ENCODE results near the gene KCNQ1. TPM values are rescaled to one million over a fixed set of nuclear protein-coding genes. Genes with fewer than 3 reads are reported as not detected.

The KCNQ1 gene
- polyA plus RNA-seq, 1 donor (not counting 4 experiments of a cell fraction or from before 2014, with no cell fraction given), result not detected

- no peaks in the 10 kb centered on the region for H3K9me1 ChIP-seq (ENCODE audit: control insufficient read depth, extremely low read depth, insufficient read depth, low read length)
- H3K27me3 ChIP-seq (ENCODE audit: control insufficient read depth, extremely low read depth, insufficient read depth, low read length), result peaks cover 27% of the 10 kb centered on the region
- no peak overlapping the region for H3K4me2 ChIP-seq (ENCODE audit: control insufficient read depth, extremely low read depth, insufficient read depth, low read depth, low read length)
- no peaks in the 10 kb centered on the region for H3K79me2 ChIP-seq (ENCODE audit: control insufficient read depth, insufficient read depth, low read length)
- FAIRE-seq (no peak), DNase-seq (ENCODE audit: low read depth, low spot score) (no peak)
- H3K27ac ChIP-seq (ENCODE audit: control insufficient read depth, insufficient read depth, low read length), result no peak overlapping the region
- H4K20me1 ChIP-seq (ENCODE audit: control insufficient read depth, extremely low read depth, insufficient read depth, low read length), result no peaks in the 10 kb centered on the region
- dilution Hi-C loops (cut with MboI; ENCODE audit: extremely low pct_ligation_motif_present, low sequenced_read_pairs), result no loop called here
- H3K9ac ChIP-seq (ENCODE audit: control insufficient read depth, extremely low read depth, insufficient read depth, low read length), result no peak overlapping the region
- H3K36me3 ChIP-seq (ENCODE audit: control insufficient read depth in 2 of 2, extremely low read depth in 1 of 2, insufficient read depth in 2 of 2, low read length in 2 of 2), result no peaks in the 10 kb centered on the region
- TF ChIP-seq EZH2 (IDR thresholded peaks at IDR 0.05; ENCODE audit: low read length), result no peak
- TF ChIP-seq, protein P1, sequence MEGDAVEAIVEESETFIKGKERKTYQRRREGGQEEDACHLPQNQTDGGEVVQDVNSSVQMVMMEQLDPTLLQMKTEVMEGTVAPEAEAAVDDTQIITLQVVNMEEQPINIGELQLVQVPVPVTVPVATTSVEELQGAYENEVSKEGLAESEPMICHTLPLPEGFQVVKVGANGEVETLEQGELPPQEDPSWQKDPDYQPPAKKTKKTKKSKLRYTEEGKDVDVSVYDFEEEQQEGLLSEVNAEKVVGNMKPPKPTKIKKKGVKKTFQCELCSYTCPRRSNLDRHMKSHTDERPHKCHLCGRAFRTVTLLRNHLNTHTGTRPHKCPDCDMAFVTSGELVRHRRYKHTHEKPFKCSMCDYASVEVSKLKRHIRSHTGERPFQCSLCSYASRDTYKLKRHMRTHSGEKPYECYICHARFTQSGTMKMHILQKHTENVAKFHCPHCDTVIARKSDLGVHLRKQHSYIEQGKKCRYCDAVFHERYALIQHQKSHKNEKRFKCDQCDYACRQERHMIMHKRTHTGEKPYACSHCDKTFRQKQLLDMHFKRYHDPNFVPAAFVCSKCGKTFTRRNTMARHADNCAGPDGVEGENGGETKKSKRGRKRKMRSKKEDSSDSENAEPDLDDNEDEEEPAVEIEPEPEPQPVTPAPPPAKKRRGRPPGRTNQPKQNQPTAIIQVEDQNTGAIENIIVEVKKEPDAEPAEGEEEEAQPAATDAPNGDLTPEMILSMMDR (optimal IDR thresholded peaks at IDR 0.05 in 1 of 3, IDR thresholded peaks at IDR 0.05 in 1 of 3, conservative IDR thresholded peaks at IDR 0.05 in 1 of 3; ENCODE audit: extremely low read depth in 1 of 3, insufficient read depth in 2 of 3, low read length in 3 of 3), result no peak
- no peak overlapping the region for H2AFZ ChIP-seq (ENCODE audit: control insufficient read depth, low read length)
- H3K4me3 ChIP-seq (ENCODE audit: control insufficient read depth in 2 of 3, extremely low read depth in 1 of 3, insufficient read depth in 2 of 3, low read depth in 1 of 3, low read length in 3 of 3), result no peak overlapping the region
- H3K9me3 ChIP-seq (ENCODE audit: control insufficient read depth, low read depth, low read length), result no peaks in the 10 kb centered on the region
- H3K4me1 ChIP-seq (ENCODE audit: control insufficient read depth, extremely low read depth, insufficient read depth, low read length), result no peaks in the 10 kb centered on the region
These were observed 357.0 kb downstream of the KCNQ1 start for GRCh38 chr11:2801711-2802388.

DNA sequence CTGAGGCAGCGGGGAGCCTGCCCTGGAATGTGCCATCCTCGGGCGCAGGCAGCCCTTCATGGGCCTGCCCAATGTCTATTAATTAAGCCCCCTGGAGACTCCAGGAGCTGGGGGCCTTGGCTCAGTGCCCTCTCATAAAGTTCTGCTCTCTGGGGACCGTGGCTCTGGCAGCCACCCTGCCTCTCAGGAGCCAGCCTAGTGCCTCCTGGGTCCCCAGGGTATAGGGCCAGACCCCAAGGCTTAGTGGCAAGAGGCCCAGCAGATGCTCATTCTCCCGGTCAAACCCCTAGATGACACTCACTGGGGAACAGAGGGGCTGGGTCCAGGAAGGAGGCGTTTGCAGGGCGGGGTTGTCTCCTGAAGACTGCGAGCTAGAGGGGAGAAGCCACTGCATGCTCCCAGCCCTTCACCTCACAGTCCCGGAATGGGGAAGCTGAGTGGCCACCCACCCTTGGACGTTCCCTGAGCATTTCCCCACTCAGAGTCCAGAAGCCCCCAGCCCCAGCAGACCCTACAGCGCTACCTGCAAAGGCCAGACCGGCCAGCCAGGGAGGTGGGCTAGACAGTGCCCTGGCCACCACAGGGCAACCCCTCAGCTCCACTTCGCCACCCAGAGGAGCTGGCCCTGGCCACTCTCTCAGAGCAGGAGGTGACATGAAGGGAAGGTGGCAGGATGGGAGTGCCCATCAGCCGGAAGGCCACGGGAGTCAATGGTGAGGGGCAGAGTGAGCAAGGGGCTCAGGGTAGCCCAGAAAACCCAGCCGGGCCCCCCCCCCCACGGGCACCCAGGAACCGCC is 357.8 kb downstream of the KCNQ1 start:
- H3K9me1 ChIP-seq (ENCODE audit: control insufficient read depth, extremely low read depth, insufficient read depth, low read length), result no peaks in the 10 kb centered on the region
- no peak overlapping the region for H3K4me2 ChIP-seq (ENCODE audit: control insufficient read depth, extremely low read depth, insufficient read depth, low read depth, low read length)
- peaks cover 34% of the 10 kb centered on the region for H3K27me3 ChIP-seq (ENCODE audit: control insufficient read depth, extremely low read depth, insufficient read depth, low read length)
- no peak overlapping the region for H3K4me3 ChIP-seq (ENCODE audit: control insufficient read depth in 2 of 3, extremely low read depth in 1 of 3, insufficient read depth in 2 of 3, low read depth in 1 of 3, low read length in 3 of 3)
- no peaks in the 10 kb centered on the region for H3K4me1 ChIP-seq (ENCODE audit: control insufficient read depth, extremely low read depth, insufficient read depth, low read length)
- H4K20me1 ChIP-seq (ENCODE audit: control insufficient read depth, extremely low read depth, insufficient read depth, low read length), result no peaks in the 10 kb centered on the region
- no peak overlapping the region for H3K9ac ChIP-seq (ENCODE audit: control insufficient read depth, extremely low read depth, insufficient read depth, low read length)
- H3K79me2 ChIP-seq (ENCODE audit: control insufficient read depth, insufficient read depth, low read length), result no peaks in the 10 kb centered on the region
- DNase-seq (ENCODE audit: low read depth, low spot score) (no peak), FAIRE-seq (no peak)
- TF ChIP-seq, protein P1 (optimal IDR thresholded peaks at IDR 0.05 in 1 of 3, IDR thresholded peaks at IDR 0.05 in 1 of 3, conservative IDR thresholded peaks at IDR 0.05 in 1 of 3; ENCODE audit: extremely low read depth in 1 of 3, insufficient read depth in 2 of 3, low read length in 3 of 3), result no peak
- TF ChIP-seq EZH2 (IDR thresholded peaks at IDR 0.05; ENCODE audit: low read length), result no peak
- no peak overlapping the region for H3K27ac ChIP-seq (ENCODE audit: control insufficient read depth, insufficient read depth, low read length)
- dilution Hi-C loops (cut with MboI; ENCODE audit: extremely low pct_ligation_motif_present, low sequenced_read_pairs), result no loop called here
- H3K36me3 ChIP-seq (ENCODE audit: control insufficient read depth in 2 of 2, extremely low read depth in 1 of 2, insufficient read depth in 2 of 2, low read length in 2 of 2), result no peaks in the 10 kb centered on the region
- H2AFZ ChIP-seq (ENCODE audit: control insufficient read depth, low read length), result no peak overlapping the region
- no peaks in the 10 kb centered on the region for H3K9me3 ChIP-seq (ENCODE audit: control insufficient read depth, low read depth, low read length)

All from keratinocyte (primary cell).